ENCODE results near the gene SINHCAF.
"Not testable (repeated sequence)": the region's sequence is repeated elsewhere in the genome, so short reads cannot be mapped to it uniquely, and the experiment has no call there.

Gene SINHCAF

GRCh38 chr12:31325877-31326631 is at the start of gene SINHCAF:
SINHCAF (minus strand) TSS chr12:31326150; CDS start chr12:31298204, 27,946 bp downstream.
- peak within 1 kb of the TSS; percentile 99 for H3K4me3 ChIP-seq (ENCODE audit: low read depth, low read length)

GRCh38 chr12:31375422-31375821 is 49.5 kb upstream of the SINHCAF start:
- H3K4me3 ChIP-seq (ENCODE audit: low read depth, low read length): not testable (repeated sequence)

GRCh38 chr12:31371256-31371620 is 45.3 kb upstream of the SINHCAF start:
- peak overlapping the region; percentile 43 for H3K4me3 ChIP-seq (ENCODE audit: low read depth, low read length)

GRCh38 chr12:31370531-31371255 is 44.7 kb upstream of the SINHCAF start:
- H3K4me3 ChIP-seq (ENCODE audit: low read depth, low read length): peak overlapping the region; percentile 43

- no peak overlapping the region for H3K4me3 ChIP-seq (ENCODE audit: low read depth, low read length)
These were observed 44.0 kb upstream of the SINHCAF start for GRCh38 chr12:31369712-31370521.

GRCh38 chr12:31368666-31369361 is 42.9 kb upstream of the SINHCAF start:
- H3K4me3 ChIP-seq (ENCODE audit: low read depth, low read length): peak overlapping the region; percentile 13

- no peak overlapping the region for H3K4me3 ChIP-seq (ENCODE audit: low read depth, low read length)
These were observed 40.2 kb upstream of the SINHCAF start for GRCh38 chr12:31366104-31366621.

GRCh38 chr12:31363831-31364230 is 37.9 kb upstream of the SINHCAF start:
- H3K4me3 ChIP-seq (ENCODE audit: low read depth, low read length): no peak overlapping the region

- no peak overlapping the region for H3K4me3 ChIP-seq (ENCODE audit: low read depth, low read length)
These were observed 37.5 kb upstream of the SINHCAF start for GRCh38 chr12:31363416-31363809.

GRCh38 chr12:31362759-31363415 is 36.9 kb upstream of the SINHCAF start:
- H3K4me3 ChIP-seq (ENCODE audit: low read depth, low read length): no peak overlapping the region

GRCh38 chr12:31362115-31362758 is 36.3 kb upstream of the SINHCAF start:
- H3K4me3 ChIP-seq (ENCODE audit: low read depth, low read length): no peak overlapping the region

- H3K4me3 ChIP-seq (ENCODE audit: low read depth, low read length): no peak overlapping the region
These were observed 35.8 kb upstream of the SINHCAF start for GRCh38 chr12:31361730-31362114.

- H3K4me3 ChIP-seq (ENCODE audit: low read depth, low read length): no peak overlapping the region
These were observed 29.8 kb upstream of the SINHCAF start for GRCh38 chr12:31355747-31356107.

- no peak overlapping the region for H3K4me3 ChIP-seq (ENCODE audit: low read depth, low read length)
These were observed 28.1 kb upstream of the SINHCAF start for GRCh38 chr12:31353750-31354708.

- H3K4me3 ChIP-seq (ENCODE audit: low read depth, low read length): no peak overlapping the region
These were observed 20.3 kb upstream of the SINHCAF start for GRCh38 chr12:31346267-31346666.

GRCh38 chr12:31343139-31343538 is 17.2 kb upstream of the SINHCAF start:
- no peak overlapping the region for H3K4me3 ChIP-seq (ENCODE audit: low read depth, low read length)

GRCh38 chr12:31342286-31342685 is 16.3 kb upstream of the SINHCAF start:
- no peak overlapping the region for H3K4me3 ChIP-seq (ENCODE audit: low read depth, low read length)

GRCh38 chr12:31339831-31340622 is 14.1 kb upstream of the SINHCAF start:
- H3K4me3 ChIP-seq (ENCODE audit: low read depth, low read length): no peak overlapping the region

Measured in iPS-11a (cell line).